Ishikawa (cell line): ENCODE data around the gene ZNF564.

Source experiments
- CEBPB ChIP-seq: IDR thresholded peaks from 2 replicates; pipeline ENCODE4 v1.6.1; 2012
- CREB1 ChIP-seq: IDR thresholded peaks from 2 replicates; pipeline ENCODE4 v1.6.1; 2012; ENCODE audit warnings: low read depth
- EGR1 ChIP-seq: IDR thresholded peaks from 2 replicates; pipeline ENCODE4 v1.6.1; 2012
- EP300 ChIP-seq: IDR thresholded peaks from 2 replicates; pipeline ENCODE4 v1.6.1; 2012; ENCODE audit warnings: borderline replicate concordance
- FOXM1 ChIP-seq: IDR thresholded peaks from 2 replicates; pipeline ENCODE4 v1.6.1; 2012; ENCODE audit warnings: low read depth, borderline replicate concordance
- MAX ChIP-seq: IDR thresholded peaks from 2 replicates; pipeline ENCODE4 v1.6.1; 2012
- NFIC ChIP-seq: IDR thresholded peaks from 2 replicates; pipeline ENCODE4 v1.6.1; 2012
- RAD21 ChIP-seq: IDR thresholded peaks from 2 replicates; pipeline ENCODE4 v1.6.1; 2012; ENCODE audit warnings: low read depth
- REST ChIP-seq: IDR thresholded peaks from 2 replicates; pipeline ENCODE4 v1.6.1; 2012; ENCODE audit warnings: low read depth, mild to moderate bottlenecking
- TAF1 ChIP-seq: IDR thresholded peaks from 2 replicates; pipeline ENCODE4 v1.6.1; 2012; ENCODE audit warnings: low read depth, mild to moderate bottlenecking
- TCF12 ChIP-seq: IDR thresholded peaks from 2 replicates; pipeline ENCODE4 v1.6.1; 2012; ENCODE audit warnings: low read depth
- TEAD4 ChIP-seq: IDR thresholded peaks from 2 replicates; pipeline ENCODE4 v1.6.1; 2012
- USF1 ChIP-seq: IDR thresholded peaks from 2 replicates; pipeline ENCODE4 v1.6.1; 2012
- YY1 ChIP-seq: IDR thresholded peaks from 2 replicates; pipeline ENCODE4 v1.6.1; 2012; ENCODE audit warnings: low read depth
- ZBTB7A ChIP-seq: IDR thresholded peaks from 2 replicates; pipeline ENCODE4 v1.6.1; 2012; ENCODE audit warnings: low read depth

The ZNF564 gene

GRCh38 chr19:12596485-12596884 is 45.2 kb upstream of the ZNF564 start:
- no peak for TF ChIP-seq EP300
- no peak for TF ChIP-seq MAX
- TF ChIP-seq RAD21, result no peak
- no peak for TF ChIP-seq TEAD4
- TF ChIP-seq CEBPB, result no peak
- no peak for TF ChIP-seq ZBTB7A
- no peak for TF ChIP-seq USF1
- TF ChIP-seq REST, result no peak
- no peak for TF ChIP-seq CREB1
- TF ChIP-seq FOXM1, result no peak
- no peak for TF ChIP-seq TCF12
- TF ChIP-seq TAF1, result no peak
- TF ChIP-seq NFIC, result no peak
- no peak for TF ChIP-seq EGR1
- no peak for TF ChIP-seq YY1

GRCh38 chr19:12581100-12581499 is 29.8 kb upstream of the ZNF564 start:
- TF ChIP-seq REST, result no peak
- TF ChIP-seq RAD21, result no peak
- TF ChIP-seq FOXM1, result no peak
- TF ChIP-seq CREB1, result no peak
- no peak for TF ChIP-seq EGR1
- TF ChIP-seq TCF12, result no peak
- TF ChIP-seq TAF1, result no peak
- no peak for TF ChIP-seq USF1
- no peak for TF ChIP-seq TEAD4
- TF ChIP-seq MAX, result no peak
- no peak for TF ChIP-seq CEBPB
- TF ChIP-seq YY1, result no peak
- TF ChIP-seq ZBTB7A, result no peak
- TF ChIP-seq NFIC, result no peak
- no peak for TF ChIP-seq EP300

GRCh38 chr19:12580180-12580694 is 29.0 kb upstream of the ZNF564 start:
- TF ChIP-seq EGR1 (no peak), USF1 (no peak), MAX (no peak), EP300 (no peak), TAF1 (no peak), TCF12 (no peak), TEAD4 (no peak), RAD21 (no peak), CEBPB (no peak), FOXM1 (no peak), YY1 (no peak), CREB1 (no peak), REST (no peak), NFIC (no peak)

GRCh38 chr19:12578641-12579040 is 27.4 kb upstream of the ZNF564 start:
- TF ChIP-seq NFIC (no peak), USF1 (no peak), YY1 (no peak), ZBTB7A (no peak)
